DMS53 treated with DMSO at 0.1 percent for 48 hours (cell line): ENCODE measurements around the gene HECW1.

Experiments used
- DNase-seq: peaks from one replicate; lab custom pipeline; 2025; ENCODE audit not compliant: unreplicated experiment; lab: John Stamatoyannopoulos, UW

The HECW1 gene

DNA sequence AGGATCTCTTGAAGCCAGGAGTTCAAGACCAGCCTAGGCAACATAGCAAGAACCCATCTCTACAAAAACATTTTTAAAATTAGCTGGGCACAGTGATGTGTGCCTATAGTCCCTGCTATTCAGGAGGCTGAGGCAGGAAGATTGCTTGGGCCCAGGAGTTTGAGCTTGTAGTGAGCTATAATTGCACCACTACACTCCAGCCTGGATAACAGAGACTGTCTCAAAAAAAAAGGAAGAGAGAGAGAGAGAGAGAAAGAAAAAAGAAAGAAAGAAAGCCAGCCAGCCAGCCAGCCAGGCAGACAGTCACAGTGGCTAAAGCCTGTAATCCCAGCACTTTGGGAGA lies 375.3 kb downstream of the HECW1 start:
- no peak for DNase-seq

DNA sequence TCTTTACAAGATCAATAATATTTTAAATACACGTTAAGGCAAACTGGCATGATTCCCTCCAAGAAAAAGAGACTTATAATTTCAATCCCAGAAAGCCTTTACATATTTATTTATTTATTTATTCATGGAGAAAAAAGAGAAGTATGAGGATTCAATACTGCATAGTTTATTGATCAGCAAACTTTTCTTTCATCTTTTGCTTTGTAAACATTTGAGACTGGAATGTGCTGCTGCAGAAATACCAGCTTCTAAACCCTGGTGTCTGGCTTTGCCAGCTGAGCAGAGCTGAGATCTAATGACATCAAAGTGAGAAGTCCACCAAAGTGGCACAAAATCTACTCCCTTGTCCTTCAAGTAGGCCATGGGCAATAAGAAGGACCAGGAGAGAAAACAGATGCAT lies 376.8 kb downstream of the HECW1 start:
- no peak for DNase-seq

DNA sequence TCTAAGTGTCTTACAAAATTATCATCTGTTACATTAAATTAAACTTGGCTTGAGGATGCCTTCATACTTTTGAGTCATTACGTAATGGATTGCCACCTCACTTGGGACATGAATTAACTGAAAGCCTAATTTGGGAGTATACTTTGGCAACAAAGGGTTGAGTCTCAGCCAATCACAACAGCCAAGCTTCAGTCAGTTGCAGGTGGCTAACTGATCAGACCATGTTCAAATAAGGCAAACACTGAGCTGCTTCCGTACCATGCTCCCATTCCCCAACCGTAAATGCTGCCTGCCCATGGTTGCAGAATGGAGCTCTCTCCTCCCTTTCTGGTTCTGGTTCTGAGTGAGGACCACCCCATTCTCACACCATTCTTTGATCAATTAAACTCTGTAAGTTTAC lies 377.6 kb downstream of the HECW1 start:
- DNase-seq: no peak

DNA sequence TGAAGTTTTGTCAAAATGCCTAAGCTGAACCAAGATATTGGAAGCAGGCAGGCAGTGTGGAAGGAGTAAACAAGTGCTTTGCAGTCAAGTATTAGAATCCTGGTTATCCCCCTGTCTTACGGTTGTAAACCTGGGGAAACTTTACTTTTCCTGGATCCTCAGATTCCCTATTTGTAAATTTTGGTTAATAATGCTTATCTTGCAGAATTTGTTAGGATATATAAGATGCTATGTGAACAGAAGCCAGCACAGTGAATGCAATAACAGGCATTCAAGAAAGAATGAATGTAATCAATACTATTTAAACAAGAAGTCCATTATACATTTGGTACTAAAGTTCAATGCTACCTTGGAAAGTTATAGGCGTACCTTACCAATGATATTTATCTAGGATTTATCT lies 378.7 kb downstream of the HECW1 start:
- no peak for DNase-seq

DNA sequence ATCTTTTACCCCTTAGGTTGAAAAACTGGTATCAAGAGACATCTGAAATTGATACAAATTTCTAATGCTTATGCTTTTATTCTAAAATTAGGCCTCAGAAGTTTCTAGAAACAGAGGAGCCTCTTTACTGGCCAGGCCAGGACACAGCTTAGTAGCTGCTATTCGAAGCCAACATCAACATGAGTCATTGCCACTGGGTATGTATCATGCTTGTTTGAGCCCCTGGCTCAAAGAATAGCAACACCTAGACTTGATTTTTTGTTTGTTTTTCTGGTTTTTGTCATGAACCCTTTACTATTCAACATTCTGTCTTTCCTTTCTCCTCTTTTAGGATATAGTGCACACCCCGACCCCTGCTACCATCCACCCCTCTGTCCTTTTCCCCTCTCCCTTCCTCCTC lies 379.5 kb downstream of the HECW1 start:
- no peak for DNase-seq

DNA sequence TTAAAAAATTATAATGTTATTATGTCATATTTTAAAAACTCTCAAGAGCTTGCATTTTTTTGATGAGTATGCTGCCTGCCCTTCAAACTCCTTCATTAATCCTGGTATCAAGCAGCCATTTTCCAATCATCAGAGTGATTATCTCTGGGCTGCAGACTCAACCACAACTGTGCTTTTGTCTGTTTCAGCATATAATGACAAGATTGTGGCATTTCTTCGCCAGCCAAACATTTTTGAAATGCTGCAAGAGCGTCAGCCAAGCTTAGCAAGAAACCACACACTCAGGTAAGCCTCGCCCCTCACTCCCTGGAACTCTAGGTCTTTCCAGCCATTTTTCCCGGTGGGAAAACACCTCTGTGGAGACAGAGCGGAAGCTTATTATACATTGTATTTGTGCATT lies 380.4 kb downstream of the HECW1 start:
- no peak for DNase-seq

DNA sequence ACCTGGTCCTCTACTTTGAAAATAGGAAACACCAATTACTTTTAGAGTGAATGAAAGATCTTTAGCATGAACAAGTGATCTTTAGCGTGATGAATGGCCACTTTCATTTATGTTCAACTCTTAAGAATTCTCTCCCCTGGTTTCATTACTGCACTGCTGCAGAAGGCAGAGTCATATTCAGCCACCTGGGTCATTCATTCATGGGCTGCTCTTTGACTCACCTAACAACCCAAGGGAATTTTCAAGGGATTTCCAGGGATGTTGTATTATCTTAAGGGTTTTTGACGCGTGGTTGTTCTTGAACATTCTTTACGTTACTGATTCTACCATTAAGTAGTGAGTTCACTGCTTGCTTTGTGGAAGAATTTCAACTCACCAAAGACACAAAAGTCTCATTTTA lies 383.1 kb downstream of the HECW1 start:
- DNase-seq: no peak

DNA sequence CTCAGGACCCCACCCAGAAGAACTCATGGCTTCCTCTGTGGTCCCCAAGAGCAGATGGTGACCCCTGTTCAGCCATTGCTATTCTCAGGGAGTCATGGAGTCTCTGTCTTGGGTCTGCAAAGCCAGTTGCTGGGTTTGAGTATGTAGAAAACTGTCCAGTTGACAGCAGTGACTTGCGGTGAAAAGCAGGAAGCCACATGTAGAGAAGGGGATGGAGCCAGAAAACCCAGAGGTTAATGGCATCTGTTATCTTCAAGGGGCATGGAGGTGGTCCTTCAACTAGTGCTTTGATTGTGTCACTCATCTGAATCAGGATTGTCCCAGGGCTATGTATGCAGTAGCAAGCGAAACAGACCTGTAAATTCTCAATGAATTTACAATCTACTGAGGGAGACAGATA lies 384.1 kb downstream of the HECW1 start:
- DNase-seq: no peak

DNA sequence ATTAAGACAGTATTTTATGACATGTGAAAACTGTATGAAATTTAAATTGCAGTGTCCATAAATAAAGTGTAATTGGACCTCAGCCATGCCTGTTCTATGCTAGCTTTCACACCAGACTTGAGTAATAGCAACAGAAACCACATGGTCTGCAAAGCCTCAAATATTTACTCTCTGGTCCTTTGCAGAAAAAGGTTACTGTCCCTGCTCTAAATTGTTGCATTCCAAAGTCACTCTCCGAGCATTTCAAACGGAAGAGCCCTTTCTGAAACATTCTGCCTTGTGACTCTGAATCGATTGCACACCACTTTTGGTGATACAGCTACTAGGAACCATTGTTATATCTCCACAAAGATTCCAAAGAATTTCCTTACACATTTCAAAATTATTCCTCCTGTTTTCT lies 389.4 kb downstream of the HECW1 start:
- no peak for DNase-seq

DNA sequence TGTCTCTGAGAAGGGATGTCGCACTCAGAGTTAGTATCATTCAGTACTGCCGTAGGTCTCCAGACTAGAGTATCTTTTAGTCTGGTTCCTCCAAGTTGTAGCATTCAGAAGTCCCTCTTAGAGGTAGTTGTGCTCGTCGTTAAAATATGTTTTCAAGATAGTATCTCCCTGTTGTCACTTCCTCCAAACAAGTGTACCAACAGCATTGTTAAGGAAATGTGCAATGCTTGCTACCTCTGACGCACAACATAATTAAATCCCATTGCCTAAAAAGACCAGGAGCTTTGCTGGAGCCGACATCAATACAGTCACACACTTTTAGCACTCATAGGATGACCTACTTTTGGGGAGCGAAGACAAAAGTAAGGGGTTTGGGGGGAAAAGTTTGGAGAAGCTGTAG lies 390.5 kb downstream of the HECW1 start:
- DNase-seq: no peak

DNA sequence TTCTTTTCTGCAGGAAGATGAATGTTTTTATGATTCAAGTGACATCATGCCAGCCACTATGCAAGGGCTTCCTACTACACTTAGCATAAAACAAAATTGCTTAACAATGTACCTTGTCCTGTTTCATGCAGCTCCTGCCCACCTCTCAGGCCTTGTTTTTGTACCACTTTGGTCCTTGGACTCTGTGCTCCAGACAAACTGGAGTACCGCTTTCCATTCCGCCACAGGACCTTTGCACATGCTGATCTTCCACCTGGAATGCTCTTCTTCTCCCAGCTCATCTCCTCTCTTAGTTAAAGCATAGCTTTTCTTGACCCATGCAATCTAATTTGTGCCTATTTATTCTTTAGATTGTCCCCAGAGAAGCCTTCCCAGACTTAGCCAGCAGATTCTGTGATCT lies 393.0 kb downstream of the HECW1 start:
- DNase-seq: no peak

DNA sequence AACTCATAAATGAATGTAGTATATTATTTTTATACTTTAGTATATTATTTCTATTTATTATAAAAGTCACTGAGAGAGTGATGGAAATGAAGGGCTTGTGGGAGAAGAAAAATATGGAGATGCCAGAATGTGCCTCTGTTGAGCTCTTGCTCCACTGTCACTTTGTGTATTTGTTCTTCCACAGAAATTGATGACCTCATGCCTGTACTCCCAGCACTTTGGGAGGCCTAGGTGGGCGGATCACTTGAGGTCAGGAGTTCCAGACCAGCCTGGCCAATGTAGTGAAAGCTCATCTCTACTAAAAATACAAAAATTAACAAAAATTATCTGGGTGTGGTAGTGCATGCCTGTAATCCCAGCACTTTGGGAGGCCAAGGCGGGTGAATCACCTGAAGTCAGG lies 394.0 kb downstream of the HECW1 start:
- no peak for DNase-seq

DNA sequence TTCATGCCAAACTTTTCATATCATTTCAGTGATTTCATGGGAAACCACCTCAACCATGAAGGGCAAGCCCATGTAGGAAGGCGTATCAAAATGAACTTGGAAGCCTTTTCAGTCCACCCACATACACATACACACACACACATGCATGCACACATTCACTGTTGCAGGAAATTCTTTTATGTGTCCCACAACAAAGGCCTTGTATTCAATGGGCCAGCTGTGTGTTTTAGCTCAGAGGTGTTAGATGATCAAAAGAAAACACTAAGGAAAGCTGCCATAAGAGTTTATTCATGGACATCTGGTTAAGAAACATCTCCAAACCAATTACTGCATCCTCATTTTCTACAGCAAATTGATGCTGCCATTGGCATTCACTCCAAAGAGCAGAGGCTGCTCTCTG lies 396.0 kb downstream of the HECW1 start:
- no peak for DNase-seq

DNA sequence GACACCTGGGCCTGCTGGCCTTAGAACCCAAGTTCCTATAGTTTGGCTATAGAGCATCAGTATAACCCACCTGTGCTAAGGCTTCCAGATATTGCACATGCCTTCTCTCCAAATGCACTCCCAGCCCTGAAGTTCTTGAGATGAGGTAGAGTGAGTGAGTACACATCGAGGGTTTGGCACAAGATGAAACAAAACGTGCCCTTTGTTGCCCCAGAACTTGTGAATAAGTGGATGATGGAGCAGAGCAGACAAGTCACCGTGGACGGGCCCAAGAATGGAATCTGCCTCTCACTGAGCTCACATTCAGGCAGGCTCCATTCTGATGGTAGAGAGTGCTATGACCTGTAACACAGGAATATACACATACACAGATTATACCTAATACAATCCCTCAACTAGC lies 397.5 kb downstream of the HECW1 start:
- no peak for DNase-seq

DNA sequence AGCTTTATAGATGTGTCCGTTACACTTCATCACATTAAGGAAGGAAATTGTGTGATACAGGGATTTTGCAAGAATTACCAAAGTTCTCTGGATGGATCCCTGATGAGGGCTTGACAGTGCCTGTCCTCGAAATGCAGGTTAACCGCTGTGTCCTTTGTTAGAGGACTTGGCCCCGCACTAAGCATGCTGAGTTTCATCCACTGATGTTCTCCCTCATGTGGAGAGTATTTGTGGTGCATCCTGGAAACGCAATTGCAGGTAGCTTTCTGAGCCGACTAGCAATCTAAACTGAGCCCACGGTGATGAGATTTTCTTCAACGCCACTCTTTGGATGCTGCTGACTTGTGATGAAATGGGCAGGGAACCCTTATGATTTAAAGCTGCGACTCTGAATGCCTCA lies 398.6 kb downstream of the HECW1 start:
- no peak for DNase-seq

DNA sequence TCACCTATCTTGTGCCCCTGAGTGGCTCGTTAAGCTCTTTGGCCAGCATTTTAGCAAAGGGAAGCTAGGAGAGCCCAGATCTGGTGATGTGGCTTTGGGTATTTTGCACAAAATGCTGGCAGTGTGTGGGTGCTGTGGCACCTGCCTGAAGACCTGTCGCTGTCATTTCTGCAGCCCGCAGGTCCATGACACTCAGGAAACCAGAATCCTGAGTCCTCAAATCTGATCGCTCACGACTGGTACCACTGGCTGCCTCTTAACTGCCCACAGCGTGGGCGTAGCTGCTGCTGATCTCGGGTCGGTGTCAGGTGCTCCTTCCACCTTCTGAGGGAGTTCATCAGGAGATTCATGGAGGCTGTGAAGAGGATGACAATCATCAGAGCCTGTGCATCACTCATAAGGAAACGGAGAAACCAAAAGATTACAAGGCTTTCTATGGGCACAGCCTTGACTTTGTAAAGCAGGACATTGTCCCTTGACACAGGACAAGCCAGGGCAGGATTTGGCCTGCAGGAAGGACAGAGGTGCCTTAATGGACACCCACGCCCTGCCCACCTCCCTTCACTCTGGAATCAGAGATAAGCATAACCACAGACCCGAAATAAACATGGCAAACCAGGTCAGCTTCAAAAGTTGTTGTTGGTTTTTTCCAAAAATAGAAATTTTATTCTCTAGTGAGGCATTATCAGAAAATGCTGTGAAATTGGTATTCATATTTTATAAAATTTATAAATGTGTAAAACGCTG lies 399.5 kb downstream of the HECW1 start:
- DNase-seq: no peak

DNA sequence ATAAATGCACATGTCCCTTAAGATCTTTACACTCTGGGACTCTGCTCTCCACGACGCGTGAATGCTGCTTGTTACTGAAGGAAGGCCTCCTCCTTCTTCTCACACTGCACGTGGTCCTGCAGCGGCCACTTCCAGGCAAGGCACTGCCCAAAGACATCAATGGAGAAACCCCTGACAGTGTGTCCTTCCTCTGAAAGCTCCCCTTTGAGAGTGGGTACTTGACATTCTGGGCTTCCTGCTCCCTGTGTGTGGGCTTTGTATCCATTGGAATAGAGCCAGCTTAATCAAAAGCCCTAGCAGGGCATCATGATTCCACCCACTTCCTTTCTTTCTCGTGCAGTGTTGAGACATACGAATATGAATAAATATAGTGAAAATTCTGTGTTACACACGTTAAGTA lies 400.8 kb downstream of the HECW1 start:
- DNase-seq: no peak

DNA sequence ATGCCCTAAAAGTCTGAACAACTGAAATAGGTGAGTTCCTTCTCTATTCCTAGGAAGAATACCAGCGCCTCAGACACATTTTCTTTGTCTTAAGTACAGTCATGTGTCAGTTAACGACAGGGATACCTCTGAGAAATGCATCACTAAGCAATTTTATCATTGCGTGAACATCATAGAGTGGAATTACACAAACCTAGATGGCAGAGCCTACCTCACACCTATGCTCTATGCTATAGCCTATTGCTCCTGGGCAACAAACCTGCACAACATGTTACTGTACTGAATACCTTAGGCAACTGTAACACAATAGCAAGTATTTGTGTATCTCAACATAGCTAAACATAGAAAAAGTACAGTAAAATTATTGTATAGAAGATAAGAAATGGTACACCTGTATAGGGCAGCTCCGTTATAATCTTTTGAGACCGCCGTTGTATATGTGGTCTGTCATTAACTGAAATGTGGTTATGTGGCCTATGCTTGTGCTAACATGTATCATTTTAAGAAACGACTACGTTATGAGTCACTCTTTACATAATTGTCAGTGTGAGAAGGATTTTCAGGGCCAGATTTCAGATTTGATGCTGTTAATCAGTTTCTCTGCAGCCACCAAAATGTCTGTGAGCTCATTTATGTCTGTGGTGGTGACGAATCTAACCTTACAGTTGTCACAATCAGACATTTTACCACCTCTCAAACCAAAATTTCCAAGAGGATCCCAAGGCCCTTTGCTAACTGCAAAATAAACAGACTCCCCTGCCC lies 404.3 kb downstream of the HECW1 start:
- no peak for DNase-seq

DNA sequence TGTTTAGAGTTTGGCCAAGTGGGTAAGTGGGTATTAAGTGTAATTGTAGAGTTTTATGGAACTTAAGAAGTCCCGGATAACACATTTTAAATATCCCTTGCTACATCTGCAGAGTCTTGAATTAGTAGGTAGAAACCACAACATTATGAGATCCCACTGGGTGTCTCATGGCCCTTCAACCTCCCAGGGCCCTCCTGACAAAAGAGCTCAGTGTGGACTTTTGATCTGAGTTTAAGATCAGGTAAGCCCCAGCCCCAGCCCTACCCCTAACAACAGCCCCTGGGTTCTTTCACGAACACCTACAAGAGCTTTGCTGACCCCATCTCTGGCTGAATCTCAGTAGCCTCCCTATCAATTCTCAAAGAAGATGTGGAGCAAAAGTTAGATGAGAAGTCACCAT lies 405.0 kb downstream of the HECW1 start:
- DNase-seq: no peak

DNA sequence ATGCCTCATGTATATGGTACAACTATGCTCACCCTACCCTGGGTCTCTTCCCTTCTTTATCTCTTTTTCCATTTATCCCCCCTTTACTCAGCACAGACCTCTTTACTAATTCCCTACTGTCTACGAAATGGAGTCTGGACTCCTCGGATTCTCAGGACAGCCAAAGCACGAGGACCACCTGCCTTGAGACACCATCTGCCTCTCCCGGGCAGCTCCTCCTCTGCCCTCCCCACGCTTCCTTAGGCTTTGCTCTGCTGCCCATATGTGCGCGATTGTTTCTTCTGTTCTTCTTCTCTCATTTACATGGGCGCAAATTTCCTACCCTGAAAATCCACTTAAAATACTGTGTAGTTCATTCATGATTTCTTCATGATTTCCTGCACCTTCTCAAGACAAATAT lies 407.8 kb downstream of the HECW1 start:
- DNase-seq: no peak

DNA sequence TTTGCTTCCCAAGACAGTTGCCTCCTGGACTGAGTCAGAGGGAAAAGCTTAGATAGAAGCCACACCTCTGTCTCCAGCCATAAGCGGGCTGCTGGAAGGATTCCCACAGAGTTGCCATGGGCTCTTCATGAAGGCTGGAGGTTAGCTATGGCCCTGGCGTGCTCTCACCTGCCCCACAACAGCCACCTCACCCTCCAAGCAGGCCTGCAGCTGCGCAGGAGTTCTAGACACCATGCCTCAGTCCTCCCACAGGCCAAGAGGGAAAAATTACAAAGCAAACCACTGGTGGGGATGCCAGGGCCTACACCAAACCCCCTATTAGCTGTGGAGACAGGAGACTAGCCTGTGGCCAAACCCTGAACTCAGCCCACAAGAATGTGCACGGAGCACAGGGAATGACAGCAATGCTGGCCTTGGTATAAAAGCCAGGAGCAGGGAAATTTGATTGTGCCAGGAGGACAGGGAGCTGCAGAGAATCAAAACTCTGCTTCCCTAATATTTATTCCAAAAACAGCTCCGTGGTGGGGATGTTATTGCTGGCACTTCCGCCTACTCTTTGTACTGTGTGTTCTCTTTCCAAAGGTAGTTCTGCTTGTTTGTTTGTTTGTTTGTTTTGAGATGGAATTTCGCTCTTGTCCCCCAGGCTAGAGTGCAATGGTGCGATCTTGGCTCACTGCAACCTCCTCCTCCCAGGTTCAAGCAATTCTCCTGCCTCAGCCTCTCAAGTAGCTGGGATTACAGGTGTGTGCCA lies 410.1 kb downstream of the HECW1 start:
- no peak for DNase-seq
